ENCODE results near the gene BBS9.
"Not testable (repeated sequence)": the region's sequence is repeated elsewhere in the genome, so short reads cannot be mapped to it uniquely, and the experiment has no call there.

Gene BBS9

GRCh38 chr7:33262476-33262875 lies 133.1 kb downstream of the BBS9 start:
- Histone ChIP-seq H3K27me3 (replicated peaks; ENCODE audit: insufficient read depth, low read length) (no peaks in the 10 kb centered on the region), H3K9ac (ENCODE audit: low read length) (no peak overlapping the region), H2AFZ (ENCODE audit: low read length) (no peak overlapping the region), H3K9me3 (replicated peaks; ENCODE audit: insufficient read depth, low read length) (no peaks in the 10 kb centered on the region), H4K20me1 (ENCODE audit: insufficient read depth, low read length) (no peaks in the 10 kb centered on the region), H3K4me2 (ENCODE audit: low read depth, low read length) (no peak overlapping the region), H3F3A (ENCODE audit: insufficient read depth, low read length) (no peaks in the 10 kb centered on the region), H3K36me3 (replicated peaks; ENCODE audit: insufficient read depth, low read length) (no peaks in the 10 kb centered on the region), H3K9me2 (replicated peaks; ENCODE audit: insufficient read depth, low read length) (no peaks in the 10 kb centered on the region), H3K4me3 (ENCODE audit: low read length) (no peak overlapping the region), H3K27ac (ENCODE audit: low read length) (no peak overlapping the region), H3K79me2 (ENCODE audit: low read length) (no peaks in the 10 kb centered on the region), H3K4me1 (ENCODE audit: low read length) (no peaks in the 10 kb centered on the region)
- TF ChIP-seq EZH2phosphoT487 (IDR thresholded peaks at IDR 0.05; ENCODE audit: low read length), result no peak
- TF ChIP-seq EZH2 (optimal IDR thresholded peaks at IDR 0.05; ENCODE audit: low read depth, low read length), result no peak
- TF ChIP-seq, protein P1, sequence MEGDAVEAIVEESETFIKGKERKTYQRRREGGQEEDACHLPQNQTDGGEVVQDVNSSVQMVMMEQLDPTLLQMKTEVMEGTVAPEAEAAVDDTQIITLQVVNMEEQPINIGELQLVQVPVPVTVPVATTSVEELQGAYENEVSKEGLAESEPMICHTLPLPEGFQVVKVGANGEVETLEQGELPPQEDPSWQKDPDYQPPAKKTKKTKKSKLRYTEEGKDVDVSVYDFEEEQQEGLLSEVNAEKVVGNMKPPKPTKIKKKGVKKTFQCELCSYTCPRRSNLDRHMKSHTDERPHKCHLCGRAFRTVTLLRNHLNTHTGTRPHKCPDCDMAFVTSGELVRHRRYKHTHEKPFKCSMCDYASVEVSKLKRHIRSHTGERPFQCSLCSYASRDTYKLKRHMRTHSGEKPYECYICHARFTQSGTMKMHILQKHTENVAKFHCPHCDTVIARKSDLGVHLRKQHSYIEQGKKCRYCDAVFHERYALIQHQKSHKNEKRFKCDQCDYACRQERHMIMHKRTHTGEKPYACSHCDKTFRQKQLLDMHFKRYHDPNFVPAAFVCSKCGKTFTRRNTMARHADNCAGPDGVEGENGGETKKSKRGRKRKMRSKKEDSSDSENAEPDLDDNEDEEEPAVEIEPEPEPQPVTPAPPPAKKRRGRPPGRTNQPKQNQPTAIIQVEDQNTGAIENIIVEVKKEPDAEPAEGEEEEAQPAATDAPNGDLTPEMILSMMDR (IDR thresholded peaks at IDR 0.05; ENCODE audit: low read length), result no peak
- DNase-seq, result no peak

- not testable (repeated sequence) for H3K9ac ChIP-seq (ENCODE audit: low read length); H3F3A ChIP-seq (ENCODE audit: insufficient read depth, low read length); H3K9me3 ChIP-seq (replicated peaks; ENCODE audit: insufficient read depth, low read length); H3K79me2 ChIP-seq (ENCODE audit: low read length); H3K4me2 ChIP-seq (ENCODE audit: low read depth, low read length); DNase-seq; H3K27ac ChIP-seq (ENCODE audit: low read length); H3K36me3 ChIP-seq (replicated peaks; ENCODE audit: insufficient read depth, low read length); H3K4me3 ChIP-seq (ENCODE audit: low read length); H3K27me3 ChIP-seq (replicated peaks; ENCODE audit: insufficient read depth, low read length); H3K4me1 ChIP-seq (ENCODE audit: low read length); H4K20me1 ChIP-seq (ENCODE audit: insufficient read depth, low read length); H2AFZ ChIP-seq (ENCODE audit: low read length); H3K9me2 ChIP-seq (replicated peaks; ENCODE audit: insufficient read depth, low read length)
Observed at GRCh38 chr7:33271839-33272371, 142.5 kb downstream of the BBS9 start.

DNA sequence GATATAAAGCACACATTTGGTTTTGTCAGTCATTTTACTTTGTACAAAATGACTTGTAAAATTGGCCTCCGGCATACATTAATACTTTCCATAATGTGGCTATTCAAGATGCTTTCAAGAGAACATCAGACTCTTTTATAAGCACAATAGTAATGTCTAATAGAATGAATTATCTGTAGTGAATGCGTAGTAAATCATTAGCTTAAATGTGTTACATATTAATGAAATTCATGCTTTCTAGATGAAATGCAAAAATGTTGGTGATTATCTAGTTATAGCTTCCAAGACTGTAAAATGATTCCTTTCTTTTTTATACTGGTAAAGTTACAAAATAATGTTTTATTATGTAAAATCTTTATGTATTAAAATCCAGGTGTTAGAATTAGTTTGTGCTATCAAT lies 144.0 kb downstream of the BBS9 start:
- no peaks in the 10 kb centered on the region for H3K79me2 ChIP-seq (ENCODE audit: low read length)
- no peaks in the 10 kb centered on the region for H3K9me2 ChIP-seq (replicated peaks; ENCODE audit: insufficient read depth, low read length)
- no peak overlapping the region for H3K4me3 ChIP-seq (ENCODE audit: low read length)
- TF ChIP-seq EZH2phosphoT487 (IDR thresholded peaks at IDR 0.05; ENCODE audit: low read length), result no peak
- no peak for TF ChIP-seq EZH2 (optimal IDR thresholded peaks at IDR 0.05; ENCODE audit: low read depth, low read length)
- TF ChIP-seq, protein P1 (IDR thresholded peaks at IDR 0.05; ENCODE audit: low read length), result no peak
- H3K9me3 ChIP-seq (replicated peaks; ENCODE audit: insufficient read depth, low read length), result no peaks in the 10 kb centered on the region
- H3F3A ChIP-seq (ENCODE audit: insufficient read depth, low read length), result no peaks in the 10 kb centered on the region
- H3K27ac ChIP-seq (ENCODE audit: low read length), result no peak overlapping the region
- no peak for DNase-seq
- no peaks in the 10 kb centered on the region for H3K4me1 ChIP-seq (ENCODE audit: low read length)
- H3K36me3 ChIP-seq (replicated peaks; ENCODE audit: insufficient read depth, low read length), result no peaks in the 10 kb centered on the region; the same call in 1 of the 2 replicates
- H3K4me2 ChIP-seq (ENCODE audit: low read depth, low read length), result no peak overlapping the region
- H3K9ac ChIP-seq (ENCODE audit: low read length), result no peak overlapping the region
- H4K20me1 ChIP-seq (ENCODE audit: insufficient read depth, low read length), result no peaks in the 10 kb centered on the region
- H3K27me3 ChIP-seq (replicated peaks; ENCODE audit: insufficient read depth, low read length), result no peaks in the 10 kb centered on the region
- H2AFZ ChIP-seq (ENCODE audit: low read length), result no peak overlapping the region

DNA sequence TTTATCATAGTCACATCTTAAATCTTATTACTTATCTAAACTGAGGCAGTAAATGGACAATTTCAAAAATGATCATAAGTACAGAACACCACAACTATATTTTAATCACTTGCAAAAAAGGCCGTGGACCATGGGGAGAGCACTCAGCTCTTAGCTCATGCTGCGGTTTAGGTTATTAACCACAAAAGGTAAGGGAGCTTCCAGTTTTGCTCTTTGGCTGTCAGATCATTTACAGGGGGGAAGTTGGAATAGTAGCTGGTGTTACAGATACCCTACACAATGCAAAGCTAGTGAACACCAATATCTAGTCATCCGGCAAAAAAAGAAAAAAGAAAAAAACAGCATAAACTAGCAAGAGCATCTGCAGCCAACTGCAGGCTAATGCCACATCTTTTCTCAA lies 147.0 kb downstream of the BBS9 start:
- H3K27ac ChIP-seq (ENCODE audit: low read length), result no peak overlapping the region
- no peaks in the 10 kb centered on the region for H4K20me1 ChIP-seq (ENCODE audit: insufficient read depth, low read length)
- H3K4me2 ChIP-seq (ENCODE audit: low read depth, low read length), result no peak overlapping the region
- no peak overlapping the region for H3K4me3 ChIP-seq (ENCODE audit: low read length)
- no peaks in the 10 kb centered on the region for H3K4me1 ChIP-seq (ENCODE audit: low read length)
- H3K9me2 ChIP-seq (replicated peaks; ENCODE audit: insufficient read depth, low read length), result no peaks in the 10 kb centered on the region
- DNase-seq, result peak; percentile 16
- no peak overlapping the region for H2AFZ ChIP-seq (ENCODE audit: low read length)
- H3K79me2 ChIP-seq (ENCODE audit: low read length), result no peaks in the 10 kb centered on the region
- TF ChIP-seq, protein P1 (IDR thresholded peaks at IDR 0.05; ENCODE audit: low read length), result no peak
- TF ChIP-seq EZH2 (optimal IDR thresholded peaks at IDR 0.05; ENCODE audit: low read depth, low read length), result no peak
- TF ChIP-seq EZH2phosphoT487 (IDR thresholded peaks at IDR 0.05; ENCODE audit: low read length), result no peak
- H3K9me3 ChIP-seq (replicated peaks; ENCODE audit: insufficient read depth, low read length), result no peaks in the 10 kb centered on the region
- no peaks in the 10 kb centered on the region; the same call in 1 of the 2 replicates for H3K36me3 ChIP-seq (replicated peaks; ENCODE audit: insufficient read depth, low read length)
- H3F3A ChIP-seq (ENCODE audit: insufficient read depth, low read length), result no peaks in the 10 kb centered on the region
- no peak overlapping the region for H3K9ac ChIP-seq (ENCODE audit: low read length)
- H3K27me3 ChIP-seq (replicated peaks; ENCODE audit: insufficient read depth, low read length), result no peaks in the 10 kb centered on the region
